Common myeloid progenitor, CD34-positive (primary cell): ENCODE data around the gene ASTN1.

Experiments
- CTCF ChIA-PET: fragments of 350-600 bp; sonication (Branson Sonifier 250); formaldehyde crosslinking; loops from one replicate; lab custom pipeline; 2021; ENCODE audit warnings: antibody characterized with exemption; lab: Charles Lee
- POLR2A ChIA-PET: fragments of 350-600 bp; sonication (Branson Sonifier 250); formaldehyde crosslinking; loops from one replicate; lab custom pipeline; 2021; ENCODE audit warnings: antibody characterized with exemption; lab: Charles Lee
- DNase-seq, 3 donors: peaks; one replicate each; pipeline versions ENCODE4 v3.0.0 to v3.0.0-alpha.2; 2013
- H3K27ac ChIP-seq, 2 experiments: 1 replicate in 1 of 2; 2 replicates in 1 of 2; pipeline ENCODE4 v1.7.0; 2013; ENCODE audit warnings: inconsistent platforms in 2 of 2, low read length in 2 of 2, mild to moderate bottlenecking in 2 of 2, low read depth in 1 of 2, moderate library complexity in 1 of 2; ENCODE audit not compliant: severe bottlenecking in 2 of 2, insufficient read depth in 1 of 2, poor library complexity in 1 of 2
- H3K27me3 ChIP-seq, 5 experiments: replicated peaks in 2 of 5; 1 replicate in 3 of 5; 2 replicates in 2 of 5; pipeline versions ENCODE4 v1.6.1 to v1.7.0; 2013; ENCODE audit warnings: low read length in 4 of 5, mild to moderate bottlenecking in 2 of 5, moderate library complexity in 2 of 5, inconsistent platforms in 1 of 5; ENCODE audit not compliant: insufficient read depth in 5 of 5, control insufficient read depth in 4 of 5
- H3K36me3 ChIP-seq, 4 experiments: 1 replicate in 2 of 4; 2 replicates in 2 of 4; pipeline versions ENCODE4 v1.6.1 to v1.7.0; 2013; ENCODE audit warnings: low read length in 3 of 4, control low read depth in 1 of 4, mild to moderate bottlenecking in 1 of 4; ENCODE audit not compliant: control insufficient read depth in 4 of 4, insufficient read depth in 4 of 4
- H3K4me1 ChIP-seq, 4 experiments: 1 replicate in 3 of 4; 2 replicates in 1 of 4; pipeline versions ENCODE4 v1.6.1 to v1.7.1; 2013; ENCODE audit warnings: low read length in 3 of 4, mild to moderate bottlenecking in 3 of 4, control low read depth in 1 of 4, inconsistent platforms in 1 of 4, moderate library complexity in 1 of 4; ENCODE audit not compliant: control insufficient read depth in 4 of 4, insufficient read depth in 4 of 4; ENCODE audit errors: control extremely low read depth in 1 of 4
- H3K4me3 ChIP-seq, 7 experiments: 1 replicate in 4 of 7; 2 replicates in 3 of 7; pipeline versions ENCODE4 v1.5.1 to v1.7.0; 2013; ENCODE audit warnings: mild to moderate bottlenecking in 7 of 7, low read length in 6 of 7, moderate library complexity in 6 of 7, inconsistent platforms in 2 of 7, low read depth in 2 of 7, control low read depth in 1 of 7; ENCODE audit not compliant: insufficient read depth in 4 of 7, control insufficient read depth in 1 of 7; ENCODE audit errors: extremely low read depth in 1 of 7
- H3K9me3 ChIP-seq, 5 experiments: 1 replicate in 4 of 5; 2 replicates in 1 of 5; pipeline versions ENCODE4 v1.6.1 to v1.7.1; 2013; ENCODE audit warnings: low read length in 4 of 5, mild to moderate bottlenecking in 2 of 5, inconsistent platforms in 1 of 5, low read depth in 1 of 5, moderate library complexity in 1 of 5; ENCODE audit not compliant: control insufficient read depth in 4 of 5, insufficient read depth in 2 of 5; ENCODE audit errors: control extremely low read depth in 1 of 5
- WGBS: methylation state at CpG from one replicate; pipeline ENCODE4 v1.1.5; 2013; ENCODE audit not compliant: insufficient coverage; 5-methylcytosine and 5-hydroxymethylcytosine counted together

ASTN1 gene

DNA sequence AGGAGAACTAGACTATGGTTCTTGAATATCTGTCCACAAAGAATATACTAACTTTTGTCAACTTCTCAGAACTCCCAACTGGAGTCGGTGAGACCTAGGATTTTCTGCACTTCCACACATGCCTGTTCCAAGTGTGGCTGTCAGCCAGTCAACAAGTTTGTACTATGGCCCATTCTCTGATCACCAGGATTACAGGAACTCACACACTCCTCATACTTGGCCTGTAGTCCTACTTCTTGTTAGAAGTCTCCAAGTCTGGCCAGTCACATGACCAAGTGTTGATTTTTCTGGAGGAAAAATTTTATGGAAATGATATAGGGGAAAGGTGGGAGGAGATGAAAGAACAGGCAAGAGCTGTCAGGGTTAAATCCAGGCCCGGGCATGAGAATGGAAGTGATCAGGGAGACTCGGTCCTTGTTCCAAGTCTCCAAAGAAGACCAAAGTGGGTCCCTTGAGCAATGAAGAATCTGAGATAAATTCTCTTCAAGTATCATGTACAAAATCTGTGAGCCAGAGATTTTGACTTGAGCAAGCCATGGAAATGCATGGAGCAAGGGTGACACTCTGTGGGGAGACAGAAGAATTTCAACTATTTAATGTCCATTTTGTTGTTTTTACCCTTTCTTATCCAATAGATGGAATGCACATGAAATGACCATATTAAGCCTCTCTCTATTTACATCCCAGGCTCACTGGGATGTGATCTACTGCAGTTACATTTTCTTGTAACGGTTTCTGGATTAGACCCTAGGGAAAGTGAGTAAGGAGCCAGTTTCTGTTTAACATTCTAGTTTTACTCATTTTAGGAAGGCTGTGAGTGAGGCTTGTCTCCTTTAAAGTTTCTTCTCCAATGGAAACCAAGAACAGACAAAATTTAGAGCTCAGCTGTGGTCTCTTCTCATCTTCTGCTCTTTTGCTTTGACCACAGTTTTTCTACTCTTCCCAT is 320.9 kb downstream of the ASTN1 start:
- POLR2A ChIA-PET: no interaction called here
- no peaks in the 10 kb centered on the region for H3K27me3 ChIP-seq
- CTCF ChIA-PET: no interaction called here
- H3K9me3 ChIP-seq: no peaks in the 10 kb centered on the region
- peak; percentile 3 to 38 (median 17) for DNase-seq
- no peaks in the 10 kb centered on the region for H3K4me1 ChIP-seq
- 63% methylated on average over 4 of the region's 4 CpGs for WGBS
- no peaks in the 10 kb centered on the region for H3K36me3 ChIP-seq
- no peak overlapping the region for H3K27ac ChIP-seq
- H3K4me3 ChIP-seq: no peak overlapping the region

DNA sequence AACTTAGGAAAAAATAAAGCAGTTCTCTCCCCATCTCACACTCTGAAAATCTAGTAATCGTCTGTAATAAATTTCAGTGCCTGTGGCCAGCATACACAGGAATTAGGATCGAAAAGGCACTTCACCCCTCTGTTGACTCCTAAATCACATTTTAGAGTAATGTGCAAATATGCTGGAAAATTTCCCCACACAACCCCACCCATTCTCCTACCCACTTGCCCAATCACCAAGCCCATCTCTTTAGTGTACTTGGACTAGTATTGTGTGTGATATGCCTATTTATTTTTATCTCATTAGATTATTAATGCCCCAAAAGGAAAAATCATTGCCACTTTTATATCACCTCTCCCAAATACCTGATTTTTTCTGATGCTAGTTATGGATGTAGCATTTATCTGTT is 323.3 kb downstream of the ASTN1 start:
- no peak for DNase-seq
- Histone ChIP-seq H3K4me3 (no peak overlapping the region), H3K27me3 (no peaks in the 10 kb centered on the region), H3K36me3 (no peaks in the 10 kb centered on the region), H3K27ac (no peak overlapping the region), H3K4me1 (no peaks in the 10 kb centered on the region), H3K9me3 (no peaks in the 10 kb centered on the region)
- POLR2A ChIA-PET: no interaction called here
- WGBS: 100% methylated on average over 1 of the region's 2 CpGs
- CTCF ChIA-PET: interaction anchor here (1.3 kb wide), 1 partner anchor 281 kb away, joined by 4 read pairs; no protein-coding TSS in a partner anchor

DNA sequence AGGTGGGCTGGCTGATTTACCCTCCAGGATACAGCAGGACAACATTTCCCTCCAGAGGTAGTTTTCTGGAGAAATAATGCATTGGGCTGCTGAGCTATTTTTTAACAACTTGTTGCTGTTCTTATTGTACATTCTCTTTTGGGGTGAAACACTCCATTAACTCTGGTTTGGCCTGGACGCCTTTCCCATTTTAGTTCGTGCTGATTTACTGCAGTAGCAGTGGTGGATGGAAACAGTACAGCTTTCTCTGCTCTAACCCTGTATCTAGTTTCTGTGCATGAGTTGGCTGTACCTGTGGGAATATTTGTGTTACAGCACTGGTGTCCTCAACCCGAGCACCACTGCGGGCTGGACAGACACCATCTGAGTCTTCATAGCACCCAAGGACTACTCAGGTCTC is 325.3 kb downstream of the ASTN1 start:
- DNase-seq: no peak
- POLR2A ChIA-PET: no interaction called here
- Histone ChIP-seq H3K27me3 (no peaks in the 10 kb centered on the region), H3K36me3 (no peaks in the 10 kb centered on the region), H3K4me1 (no peaks in the 10 kb centered on the region), H3K27ac (no peak overlapping the region), H3K4me3 (no peak overlapping the region), H3K9me3 (no peaks in the 10 kb centered on the region)
- WGBS: 100% methylated on average over 2 of the region's 4 CpGs
- CTCF ChIA-PET: no interaction called here

DNA sequence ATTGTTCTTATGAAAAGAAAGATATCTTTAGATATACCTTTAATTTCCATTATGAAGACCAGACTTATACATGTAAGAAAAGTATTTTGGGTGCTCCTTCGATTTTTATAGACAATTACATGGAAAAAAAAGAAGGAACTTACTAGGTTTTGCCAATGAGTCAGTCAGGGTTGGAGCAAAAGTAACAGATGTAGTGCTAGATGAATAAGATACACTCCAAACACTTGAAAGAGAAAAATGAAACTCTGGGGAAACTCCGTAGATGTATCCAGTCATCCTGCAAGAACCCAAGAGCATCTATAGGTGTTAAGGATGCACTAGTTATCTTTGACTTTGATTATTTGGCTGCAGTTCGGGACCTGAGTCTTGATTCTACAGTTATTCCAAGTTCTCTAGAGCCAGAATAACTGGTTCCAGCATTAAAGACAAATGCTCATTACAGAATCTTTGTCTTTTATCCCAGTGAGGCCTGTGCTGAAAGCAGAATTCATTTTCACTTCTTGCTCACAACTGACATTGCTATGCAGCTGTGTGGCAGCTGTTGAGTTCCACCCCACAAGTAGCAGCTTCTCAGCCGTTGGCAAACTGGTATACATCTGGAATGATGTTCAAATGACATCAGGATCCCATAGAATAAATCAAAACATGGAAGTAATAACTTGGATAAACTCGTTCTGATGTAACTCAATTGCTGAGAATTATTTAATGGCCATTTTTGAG is 326.1 kb downstream of the ASTN1 start:
- WGBS: 92% methylated on average over 2 of the region's 5 CpGs
- Histone ChIP-seq H3K27ac (no peak overlapping the region), H3K4me3 (no peak overlapping the region), H3K4me1 (no peaks in the 10 kb centered on the region), H3K9me3 (no peaks in the 10 kb centered on the region), H3K36me3 (no peaks in the 10 kb centered on the region), H3K27me3 (no peaks in the 10 kb centered on the region)
- ChIA-PET POLR2A (no interaction called here), CTCF (no interaction called here)
- DNase-seq: no peak

DNA sequence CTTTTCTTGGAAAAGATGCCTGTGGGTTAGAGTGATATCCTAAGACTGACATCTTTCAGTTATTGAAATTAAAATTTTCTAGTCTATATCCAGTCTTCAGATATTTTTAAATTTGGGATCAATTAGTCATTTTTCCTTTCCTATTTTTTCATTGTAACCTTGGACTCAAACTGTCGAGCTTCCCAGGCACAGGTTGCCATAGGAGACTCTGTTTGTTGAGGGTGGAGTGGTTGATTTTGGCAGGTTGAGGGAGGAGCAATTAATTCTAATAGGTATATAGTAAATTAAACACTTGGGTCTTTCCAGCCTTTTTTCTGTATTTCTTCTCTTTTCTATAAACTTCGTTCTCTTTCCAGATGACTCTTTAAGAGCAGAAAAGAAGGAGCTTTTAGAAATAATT is 326.8 kb downstream of the ASTN1 start:
- no peak for DNase-seq
- Histone ChIP-seq H3K27ac (no peak overlapping the region), H3K4me1 (no peaks in the 10 kb centered on the region), H3K36me3 (no peaks in the 10 kb centered on the region), H3K27me3 (no peaks in the 10 kb centered on the region), H3K9me3 (no peaks in the 10 kb centered on the region), H3K4me3 (no peak overlapping the region)
- CTCF ChIA-PET: no interaction called here
- WGBS: no CpG with 5 or more reads among the region's 2 CpGs
- POLR2A ChIA-PET: no interaction called here

DNA sequence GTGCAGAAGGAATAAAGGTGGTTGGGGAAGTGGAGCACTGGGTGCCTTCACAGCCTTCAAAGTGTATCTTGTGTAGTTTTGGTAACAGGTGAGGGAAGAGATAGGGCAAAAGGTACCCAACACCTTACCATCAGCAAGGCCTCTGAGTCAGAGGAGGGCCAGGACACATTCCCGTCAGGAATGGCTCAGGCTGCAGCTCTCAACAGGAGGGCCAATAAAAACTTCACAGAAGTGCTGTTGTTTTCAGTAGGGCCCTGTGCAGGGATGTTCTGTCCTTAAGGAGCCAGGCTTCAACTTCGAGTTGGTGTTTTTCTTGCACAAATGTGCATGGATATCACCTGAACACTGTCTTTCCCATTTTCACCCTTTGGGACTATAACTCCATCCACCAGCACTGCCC is 333.4 kb downstream of the ASTN1 start:
- WGBS: 77% methylated on average over 2 of the region's 2 CpGs
- CTCF ChIA-PET: no interaction called here
- POLR2A ChIA-PET: no interaction called here
- H3K9me3 ChIP-seq: no peaks in the 10 kb centered on the region
- no peaks in the 10 kb centered on the region for H3K36me3 ChIP-seq
- peaks cover 0 to 1% (median 0%) of the 10 kb centered on the region in 5 experiments for H3K27me3 ChIP-seq
- H3K27ac ChIP-seq: no peak overlapping the region
- no peaks in the 10 kb centered on the region for H3K4me1 ChIP-seq
- no peak overlapping the region for H3K4me3 ChIP-seq
- no peak for DNase-seq

DNA sequence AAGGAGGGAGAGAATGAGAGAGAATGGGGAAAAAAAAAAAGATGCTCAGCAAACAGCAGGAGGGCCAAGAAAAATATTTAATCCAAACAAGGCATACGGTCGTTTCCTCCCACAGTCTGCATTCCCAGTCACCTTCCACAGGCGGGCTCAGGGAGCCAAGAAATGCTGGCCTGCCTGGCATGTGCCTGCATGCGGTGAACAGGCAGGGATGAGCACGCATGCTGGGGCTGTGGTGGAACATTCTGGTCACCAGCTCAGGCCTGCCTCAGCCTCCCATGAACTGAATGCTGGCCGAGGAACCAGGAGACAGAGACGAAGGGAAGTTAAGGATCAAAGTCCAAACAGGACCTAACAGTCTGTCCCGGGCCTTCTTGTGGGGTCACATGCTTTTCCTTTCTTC is 335.3 kb downstream of the ASTN1 start:
- 92% methylated on average over 8 of the region's 8 CpGs for WGBS
- POLR2A ChIA-PET: no interaction called here
- H3K9me3 ChIP-seq: no peaks in the 10 kb centered on the region
- CTCF ChIA-PET: no interaction called here
- H3K27me3 ChIP-seq: peaks cover 0 to 1% (median 0%) of the 10 kb centered on the region in 5 experiments
- H3K36me3 ChIP-seq: no peaks in the 10 kb centered on the region
- no peak overlapping the region for H3K27ac ChIP-seq
- no peak overlapping the region for H3K4me3 ChIP-seq
- no peak for DNase-seq
- H3K4me1 ChIP-seq: no peaks in the 10 kb centered on the region
